Ishikawa (cell line): ENCODE measurements around the gene TRIM4.

Source experiments
- RAD21 ChIP-seq: IDR thresholded peaks from 2 replicates; pipeline ENCODE4 v1.6.1; 2012; ENCODE audit warnings: low read depth
- REST ChIP-seq: IDR thresholded peaks from 2 replicates; pipeline ENCODE4 v1.6.1; 2012; ENCODE audit warnings: low read depth, mild to moderate bottlenecking

GRCh38 chr7:99929730-99930053 is 10.4 kb upstream of the TRIM4 start:
- TF ChIP-seq RAD21 (no peak), REST (no peak)
